Measurements from ENCODE around the gene GCSAM. TPM values are rescaled to one million over a fixed set of nuclear protein-coding genes. Genes with fewer than 3 reads are reported as not detected.

The GCSAM gene
- total RNA-seq, 1 experiment from 2014 or later = not detected

GRCh38 chr3:112096176-112096575 is 36.9 kb downstream of the GCSAM start:
- CTCF ChIA-PET = interaction anchor here (2.4 kb wide), 1 partner anchor 15 kb away, joined by 9 read pairs; no protein-coding TSS in a partner anchor
- POLR2A ChIA-PET (ENCODE audit: low non-redundant PET) = no interaction called here
- no peak overlapping the region for H3K4me3 ChIP-seq (ENCODE audit: low read depth, low read length, poor library complexity, severe bottlenecking)
- no peaks in the 10 kb centered on the region for H3K27me3 ChIP-seq (replicated peaks; ENCODE audit: insufficient read depth, low read depth, low read length, poor library complexity)
- DNase-seq (ENCODE audit: low spot score) = no peak
- intact Hi-C loops (cut with micrococcal nuclease; ENCODE audit: unreplicated experiment) = no loop called here
- no peak overlapping the region for H3K27ac ChIP-seq (ENCODE audit: low read depth, low read length, poor library complexity, severe bottlenecking)
- BruUV-seq (replicated peaks) = no TSS peak
- H3K36me3 ChIP-seq (ENCODE audit: insufficient read depth, low read length, poor library complexity, severe bottlenecking) = no peaks in the 10 kb centered on the region
- H3K9me3 ChIP-seq (ENCODE audit: low read depth, low read length, poor library complexity, severe bottlenecking) = no peaks in the 10 kb centered on the region
- peaks cover 4% of the 10 kb centered on the region for H3K4me1 ChIP-seq (ENCODE audit: insufficient read depth, low read length, poor library complexity, severe bottlenecking)
- no peak for TF ChIP-seq EZH2 (IDR thresholded peaks at IDR 0.05; ENCODE audit: borderline replicate concordance, low read depth, low read length, poor library complexity, severe bottlenecking)
- no peak for TF ChIP-seq CTCF (conservative IDR thresholded peaks at IDR 0.05; ENCODE audit: low read depth, low read length)

GRCh38 chr3:112095731-112096130 is 37.3 kb downstream of the GCSAM start:
- TF ChIP-seq EZH2 (IDR thresholded peaks at IDR 0.05; ENCODE audit: borderline replicate concordance, low read depth, low read length, poor library complexity, severe bottlenecking) = no peak
- no peak for TF ChIP-seq CTCF (conservative IDR thresholded peaks at IDR 0.05; ENCODE audit: low read depth, low read length)
- ChIA-PET CTCF (no interaction called here), POLR2A (ENCODE audit: low non-redundant PET) (no interaction called here)
- Histone ChIP-seq H3K36me3 (ENCODE audit: insufficient read depth, low read length, poor library complexity, severe bottlenecking) (no peaks in the 10 kb centered on the region), H3K4me1 (ENCODE audit: insufficient read depth, low read length, poor library complexity, severe bottlenecking) (peaks cover 8% of the 10 kb centered on the region), H3K4me3 (ENCODE audit: low read depth, low read length, poor library complexity, severe bottlenecking) (no peak overlapping the region), H3K27me3 (replicated peaks; ENCODE audit: insufficient read depth, low read depth, low read length, poor library complexity) (no peaks in the 10 kb centered on the region), H3K9me3 (ENCODE audit: low read depth, low read length, poor library complexity, severe bottlenecking) (no peaks in the 10 kb centered on the region), H3K27ac (ENCODE audit: low read depth, low read length, poor library complexity, severe bottlenecking) (no peak overlapping the region)
- no peak for DNase-seq (ENCODE audit: low spot score)
- BruUV-seq (replicated peaks) = no TSS peak
- intact Hi-C loops (cut with micrococcal nuclease; ENCODE audit: unreplicated experiment) = no loop called here

GRCh38 chr3:112093180-112093522 is 39.9 kb downstream of the GCSAM start:
- H3K27ac ChIP-seq (ENCODE audit: low read depth, low read length, poor library complexity, severe bottlenecking) = no peak overlapping the region
- intact Hi-C loops (cut with micrococcal nuclease; ENCODE audit: unreplicated experiment) = no loop called here
- no peak for DNase-seq (ENCODE audit: low spot score)
- H3K9me3 ChIP-seq (ENCODE audit: low read depth, low read length, poor library complexity, severe bottlenecking) = no peaks in the 10 kb centered on the region
- H3K4me3 ChIP-seq (ENCODE audit: low read depth, low read length, poor library complexity, severe bottlenecking) = no peak overlapping the region
- no peaks in the 10 kb centered on the region for H3K27me3 ChIP-seq (replicated peaks; ENCODE audit: insufficient read depth, low read depth, low read length, poor library complexity)
- H3K4me1 ChIP-seq (ENCODE audit: insufficient read depth, low read length, poor library complexity, severe bottlenecking) = peaks cover 14% of the 10 kb centered on the region
- CTCF ChIA-PET = no interaction called here
- TF ChIP-seq EZH2 (IDR thresholded peaks at IDR 0.05; ENCODE audit: borderline replicate concordance, low read depth, low read length, poor library complexity, severe bottlenecking) (no peak), CTCF (conservative IDR thresholded peaks at IDR 0.05; ENCODE audit: low read depth, low read length) (no peak)
- BruUV-seq (replicated peaks) = no TSS peak
- POLR2A ChIA-PET (ENCODE audit: low non-redundant PET) = no interaction called here
- H3K36me3 ChIP-seq (ENCODE audit: insufficient read depth, low read length, poor library complexity, severe bottlenecking) = no peaks in the 10 kb centered on the region
